KG1 (cell line): Measurements from ENCODE around the gene TMEM198.

ENCODE experiments used
- DNase-seq: peaks from one replicate; lab custom pipeline; 2025; lab: John Stamatoyannopoulos, UW

The TMEM198 gene, protein sequence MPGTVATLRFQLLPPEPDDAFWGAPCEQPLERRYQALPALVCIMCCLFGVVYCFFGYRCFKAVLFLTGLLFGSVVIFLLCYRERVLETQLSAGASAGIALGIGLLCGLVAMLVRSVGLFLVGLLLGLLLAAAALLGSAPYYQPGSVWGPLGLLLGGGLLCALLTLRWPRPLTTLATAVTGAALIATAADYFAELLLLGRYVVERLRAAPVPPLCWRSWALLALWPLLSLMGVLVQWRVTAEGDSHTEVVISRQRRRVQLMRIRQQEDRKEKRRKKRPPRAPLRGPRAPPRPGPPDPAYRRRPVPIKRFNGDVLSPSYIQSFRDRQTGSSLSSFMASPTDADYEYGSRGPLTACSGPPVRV

DNA sequence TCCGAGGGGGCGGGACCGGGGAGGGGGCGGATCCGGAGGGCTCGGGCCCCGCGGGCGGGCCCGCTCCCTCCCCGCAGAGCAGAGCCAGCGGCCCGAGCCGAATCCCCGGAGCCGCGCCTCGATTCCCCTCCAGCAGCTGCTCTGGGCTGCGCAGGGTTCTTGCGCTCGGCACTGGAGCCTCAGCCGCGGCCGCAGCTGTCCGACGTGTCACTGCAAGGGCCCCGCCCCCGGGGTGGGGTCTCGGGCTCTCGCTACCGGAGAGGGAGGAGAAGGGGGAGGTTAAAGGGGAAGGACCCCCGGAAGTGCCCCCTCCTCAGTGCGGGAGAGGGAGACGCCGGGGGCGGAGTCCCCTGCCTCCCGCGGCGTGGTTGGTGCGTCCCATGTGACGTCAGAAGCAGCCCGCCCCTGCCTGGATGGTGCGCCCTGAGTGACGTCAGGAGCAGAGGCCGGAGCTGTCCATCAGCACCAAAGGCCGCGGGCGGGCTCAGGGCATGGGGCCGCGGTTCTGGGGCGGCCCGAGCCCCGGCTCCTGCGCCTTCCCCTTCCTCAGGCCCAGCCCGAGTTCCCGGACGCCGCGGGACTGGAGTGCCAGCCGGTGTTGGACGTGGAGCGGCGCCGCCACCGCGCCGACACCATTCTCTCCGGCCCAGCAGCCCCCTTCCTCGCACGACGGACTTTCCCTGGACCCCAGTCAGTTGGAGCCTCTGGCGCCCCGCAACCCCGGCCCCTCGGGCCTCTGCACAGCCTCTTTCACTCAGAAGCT is at the start of gene TMEM198, which contains the start of gene CHPF:
Gene TMEM198, plus strand, starts transcription at position 433 of the 763 bp plus-strand sequence. CDS start 700 bp downstream, outside the sequence.
Gene CHPF, minus strand, starts transcription at position 214 of the 763 bp plus-strand sequence. CDS start 271 bp downstream, outside the sequence.
- DNase-seq: peak; percentile 58

DNA sequence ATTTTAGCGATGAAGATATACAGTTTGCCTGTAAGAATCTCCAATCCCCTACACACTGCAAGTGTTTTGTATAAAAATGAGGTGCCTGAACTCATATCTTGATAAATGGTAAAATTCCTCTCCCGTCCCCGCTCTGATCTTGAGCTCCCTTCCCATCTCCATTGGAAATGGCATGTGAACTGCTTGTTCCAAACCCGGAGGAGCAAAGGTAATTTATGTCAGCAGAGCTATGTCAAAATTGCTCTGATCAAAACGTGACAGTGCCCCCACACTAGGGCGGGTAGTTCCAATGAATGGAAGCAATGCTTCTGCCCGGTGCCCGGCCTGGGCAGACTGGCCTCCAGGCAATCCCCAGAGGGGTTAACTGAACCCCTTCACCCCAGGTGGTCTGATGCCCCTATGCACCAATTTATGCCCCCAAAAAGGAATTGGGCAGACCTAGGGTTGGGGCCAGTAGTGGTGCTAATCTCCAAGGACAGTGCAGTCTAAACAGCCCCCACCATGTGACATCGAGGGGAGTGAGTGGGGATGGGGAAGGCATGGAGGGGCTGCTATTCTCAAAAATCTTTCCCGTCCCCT is 48.8 kb upstream of the TMEM198 start:
- DNase-seq: no peak

DNA sequence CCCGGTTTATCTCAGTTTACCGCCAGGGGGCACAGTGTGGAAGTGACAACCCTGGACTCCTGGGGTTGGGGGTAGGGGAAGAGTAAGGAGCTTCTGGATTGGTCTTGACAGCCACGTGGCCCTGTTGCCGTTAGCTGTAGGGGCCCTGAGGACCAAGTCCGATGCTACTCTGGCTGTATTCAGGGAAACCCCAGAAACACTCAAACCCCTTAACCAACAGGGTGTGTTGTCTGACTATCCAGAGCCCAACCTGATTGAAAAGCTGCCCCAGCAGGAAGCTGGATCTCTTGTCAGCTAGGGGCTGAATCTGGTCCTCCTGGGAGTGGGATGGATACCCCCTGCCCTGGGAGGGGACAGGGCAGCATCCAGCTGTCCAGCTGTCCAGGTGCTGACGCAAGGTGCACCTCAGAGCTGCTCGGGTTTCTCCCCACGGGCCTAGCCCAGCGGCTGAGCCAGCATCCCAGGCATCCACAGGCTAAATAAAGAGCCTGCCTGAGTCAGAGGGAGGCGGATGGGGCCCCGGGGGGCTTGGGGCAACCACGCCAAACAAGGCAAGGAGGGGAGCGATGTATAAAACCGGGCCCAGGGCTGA is 48.2 kb upstream of the TMEM198 start:
- DNase-seq: no peak

DNA sequence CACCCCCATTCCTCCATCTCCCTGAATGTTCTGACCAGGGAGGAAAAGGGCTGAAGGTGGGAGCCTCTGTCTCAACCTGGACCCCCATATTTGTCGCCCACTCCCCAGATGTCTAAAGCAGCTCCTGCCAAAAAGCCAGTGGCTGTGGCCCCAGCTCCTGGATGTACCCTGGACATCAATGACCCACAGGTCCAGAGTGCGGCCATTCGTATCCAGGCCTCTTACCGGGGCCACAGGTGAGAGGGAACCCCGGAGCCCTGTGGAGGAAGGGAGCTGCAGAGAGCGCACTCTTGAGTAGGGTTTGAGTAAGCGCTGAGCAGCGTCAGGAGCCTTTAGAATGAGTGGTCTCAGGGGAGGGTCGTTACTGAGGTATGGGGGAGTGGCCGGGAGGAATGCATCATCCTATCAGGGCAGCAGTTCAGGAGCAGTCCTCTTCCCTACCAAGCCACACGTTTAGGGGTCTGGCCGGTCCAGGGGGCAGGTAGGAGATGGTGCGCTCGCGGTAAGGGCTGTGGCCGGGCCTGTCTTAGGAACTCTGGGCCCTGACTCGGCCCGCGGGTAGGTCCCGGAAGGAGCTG is 47.5 kb upstream of the TMEM198 start:
- DNase-seq: no peak

DNA sequence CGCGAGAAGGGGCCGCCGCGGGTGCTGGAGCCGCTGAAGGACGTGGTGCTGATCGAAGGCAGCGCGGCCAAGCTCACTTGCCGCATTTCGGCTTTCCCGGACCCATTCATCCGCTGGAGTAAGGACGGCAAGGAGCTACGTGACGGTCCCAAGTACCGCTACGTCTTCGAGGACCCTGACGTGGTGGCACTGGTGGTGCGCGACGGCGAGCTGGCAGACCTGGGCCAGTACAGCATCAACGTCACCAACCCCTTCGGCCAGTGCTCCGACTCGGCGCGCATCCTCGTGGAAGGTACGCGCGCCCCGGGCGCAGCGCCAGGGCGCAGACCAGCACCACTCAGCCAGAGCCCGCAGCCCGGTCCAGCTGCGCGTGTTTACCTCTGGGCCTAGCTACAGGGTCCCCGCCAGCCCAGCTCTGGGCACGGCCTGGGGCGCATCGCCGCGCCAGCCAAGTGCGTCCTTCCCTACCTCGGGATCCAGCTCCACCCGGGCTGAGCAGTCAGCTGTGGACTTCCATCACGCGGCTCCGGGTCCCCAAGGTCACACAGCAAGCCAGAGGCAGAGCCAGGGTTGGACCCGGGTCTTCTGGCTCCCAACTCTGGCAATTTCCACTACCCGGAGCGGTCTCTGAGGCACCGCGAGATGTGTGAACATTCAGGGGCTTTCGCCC is 46.9 kb upstream of the TMEM198 start:
- no peak for DNase-seq

DNA sequence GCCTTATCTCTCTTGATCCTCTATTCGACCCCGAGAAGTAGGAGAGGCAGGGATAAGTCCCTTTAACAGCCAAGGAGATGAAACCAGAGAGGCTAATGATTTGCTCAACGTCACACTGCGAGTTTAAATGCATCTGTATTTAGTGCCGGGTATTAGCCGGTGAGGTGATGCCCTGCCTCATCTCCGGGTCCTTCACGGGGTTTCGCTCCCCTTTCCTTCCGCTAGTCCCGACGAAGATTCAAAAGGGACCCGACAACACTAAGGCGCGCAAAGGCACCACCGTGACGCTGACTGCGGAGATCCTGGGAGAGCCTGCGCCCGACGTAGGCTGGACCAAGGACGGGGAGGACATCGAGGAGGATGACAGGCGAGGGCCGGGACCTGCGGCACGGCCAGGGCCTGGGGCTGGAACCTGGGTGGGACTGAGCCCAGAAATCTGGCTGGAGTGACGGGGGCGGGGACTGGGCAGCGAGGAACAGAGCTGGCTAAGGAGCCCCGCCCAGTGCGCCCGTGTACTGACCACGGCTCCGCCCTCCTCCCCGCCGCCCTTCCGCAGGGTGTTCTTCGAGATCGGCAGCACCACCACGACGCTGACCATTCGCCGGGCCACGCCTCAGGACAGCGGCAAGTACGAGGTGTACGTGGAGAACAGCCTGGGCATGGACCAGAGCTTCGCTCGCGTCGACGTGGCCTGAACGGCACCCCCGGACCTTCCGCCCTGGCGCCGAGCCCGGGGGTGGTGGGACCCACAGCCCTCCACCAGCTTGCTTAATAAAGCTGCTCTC is 46.1 kb upstream of the TMEM198 start:
- DNase-seq: no peak

DNA sequence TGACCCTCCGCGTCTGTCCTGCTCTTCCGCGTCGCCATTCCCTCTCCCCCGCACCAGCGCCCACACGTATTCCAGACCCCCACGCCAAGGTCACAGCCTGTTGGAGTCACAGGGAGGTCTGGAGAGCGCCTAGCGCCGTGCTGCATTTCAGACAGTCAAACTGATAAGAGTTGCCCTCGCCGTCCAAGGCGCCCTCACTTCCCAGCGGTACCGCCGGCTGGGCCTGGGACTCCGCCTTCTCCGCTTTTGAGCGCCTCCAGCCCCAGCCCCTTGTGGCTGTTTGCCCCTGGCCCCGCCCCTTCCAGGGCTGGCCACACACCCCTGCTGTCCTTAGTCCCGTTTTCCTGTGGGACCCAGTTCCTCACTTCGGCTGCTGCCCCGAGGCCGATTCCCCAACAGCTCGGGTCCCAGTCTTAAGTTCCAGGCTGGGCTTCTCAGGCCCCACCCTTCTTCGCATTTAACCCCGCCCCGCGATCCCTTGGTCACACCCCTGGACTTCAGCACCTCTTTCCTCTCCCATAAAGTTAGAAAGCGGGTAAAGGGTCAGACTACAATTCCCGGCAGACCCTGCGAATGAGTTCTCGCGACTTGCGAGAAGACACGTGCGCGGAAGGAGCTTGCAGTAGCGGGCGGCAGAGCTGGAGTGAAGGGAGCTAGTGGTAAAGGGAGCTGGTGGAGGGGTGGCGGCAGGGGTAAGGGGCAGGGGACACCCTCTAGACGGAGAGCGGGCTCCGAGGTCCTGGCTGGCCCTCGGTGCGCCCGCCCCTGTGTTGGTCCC is 45.4 kb upstream of the TMEM198 start, which contains the start of gene GMPPA:
Gene GMPPA, plus strand, starts transcription at position 612 of the 778 bp plus-strand sequence. CDS start 1,085 bp downstream, outside the sequence.
- peak; percentile 91 for DNase-seq

DNA sequence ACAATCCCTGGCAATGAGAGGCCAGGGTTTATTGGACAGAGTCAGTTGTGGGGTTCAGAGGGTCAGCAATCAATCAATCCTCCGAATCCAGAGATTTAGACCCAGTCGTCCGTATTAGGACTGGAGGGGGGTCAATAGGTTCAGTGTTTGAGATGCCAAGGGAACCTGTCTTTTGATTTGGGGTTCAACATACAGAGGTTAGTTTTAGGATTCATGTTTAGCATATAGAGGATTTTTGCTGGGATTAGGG is 44.8 kb upstream of the TMEM198 start:
- DNase-seq: no peak

DNA sequence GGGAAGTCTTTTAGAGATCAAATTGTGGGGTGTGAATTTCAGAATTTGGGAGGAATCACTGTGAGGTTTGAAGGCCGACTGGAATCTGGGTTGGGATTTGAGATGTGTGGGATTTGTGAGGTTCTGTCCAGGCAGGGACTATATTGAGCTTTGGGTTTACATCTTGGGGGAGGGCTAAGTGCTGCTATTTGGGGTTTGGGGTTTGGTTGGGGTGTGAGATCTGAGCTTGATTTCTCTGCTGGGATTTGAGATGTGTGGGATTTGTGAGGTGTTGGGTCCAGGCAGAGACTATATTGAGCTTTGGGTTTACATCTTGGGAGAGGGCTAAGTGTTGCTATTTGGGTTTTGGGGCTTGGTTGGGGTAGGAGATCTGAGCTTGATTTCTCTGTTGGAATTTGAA is 44.3 kb upstream of the TMEM198 start:
- no peak for DNase-seq

DNA sequence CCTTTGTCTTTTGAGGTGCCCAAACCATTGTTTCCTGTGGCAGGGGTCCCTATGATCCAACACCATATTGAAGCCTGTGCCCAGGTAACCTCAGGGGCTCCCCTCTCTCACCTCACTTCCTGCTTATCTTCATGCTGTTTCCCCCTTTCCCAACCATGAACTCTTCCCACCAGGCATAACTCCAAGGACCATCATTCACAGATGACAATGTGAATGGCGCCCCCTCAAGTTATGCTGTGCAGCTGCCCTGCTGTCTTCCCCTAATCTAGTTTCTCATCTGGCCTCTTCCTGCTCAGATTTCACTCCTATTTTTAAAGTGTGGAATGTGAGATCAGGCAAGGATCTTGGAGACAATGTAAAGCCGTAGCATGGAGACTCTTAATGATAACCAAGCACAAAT is 43.7 kb upstream of the TMEM198 start:
- DNase-seq: no peak

DNA sequence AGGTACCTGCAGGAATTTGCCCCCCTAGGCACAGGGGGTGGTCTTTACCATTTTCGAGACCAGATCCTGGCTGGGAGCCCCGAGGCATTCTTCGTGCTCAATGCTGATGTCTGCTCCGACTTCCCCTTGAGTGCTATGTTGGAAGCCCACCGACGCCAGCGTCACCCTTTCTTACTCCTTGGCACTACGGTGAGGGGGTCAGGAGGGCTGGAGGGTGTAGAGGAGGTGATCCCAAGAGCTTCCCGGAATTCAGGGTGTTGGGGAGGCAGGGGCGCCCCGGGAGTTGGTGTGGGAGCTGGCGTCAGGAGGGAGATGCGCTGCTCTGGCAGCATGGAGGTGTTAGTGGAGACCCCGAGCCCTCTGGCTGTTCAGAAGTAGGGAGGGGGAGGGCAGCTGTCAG is 42.0 kb upstream of the TMEM198 start:
- no peak for DNase-seq

DNA sequence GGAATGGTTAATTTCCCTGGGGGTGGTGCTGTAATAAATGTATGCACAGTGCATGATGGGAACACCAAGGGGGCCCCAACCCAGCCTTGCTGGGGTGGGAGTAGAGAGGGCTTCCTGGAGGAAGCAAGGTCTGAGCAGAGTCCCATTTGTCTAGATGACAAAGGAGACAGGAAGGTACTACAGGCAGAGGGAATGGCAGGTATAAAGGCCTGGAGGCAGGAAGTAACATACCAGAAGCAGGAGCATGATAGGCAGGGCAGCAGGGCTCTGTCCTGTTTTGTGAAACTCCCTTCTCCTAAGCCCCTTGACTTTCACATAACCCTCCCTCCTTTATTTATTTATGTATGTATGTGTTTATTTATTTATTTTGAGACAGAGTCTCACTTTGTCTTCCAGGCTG is 41.2 kb upstream of the TMEM198 start:
- DNase-seq: no peak

DNA sequence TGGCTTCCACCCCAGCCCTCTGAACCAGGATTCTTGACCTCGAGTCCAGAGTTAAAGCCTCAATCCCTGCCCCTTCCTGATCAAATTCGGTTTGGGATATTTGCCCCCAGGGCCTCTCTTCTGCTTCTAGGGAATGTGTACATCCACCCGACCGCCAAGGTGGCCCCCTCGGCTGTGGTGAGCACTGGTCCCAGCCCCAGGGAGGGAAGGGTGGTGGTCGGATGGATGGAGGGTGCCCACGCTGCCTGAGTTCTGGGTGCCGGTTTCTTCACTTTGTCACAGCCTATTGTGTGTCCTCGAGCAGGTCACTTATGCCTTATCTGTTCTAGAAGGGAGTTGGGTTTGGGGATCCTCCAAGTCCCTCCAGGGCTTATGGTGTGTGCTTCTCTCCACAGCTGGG is 38.2 kb upstream of the TMEM198 start:
- DNase-seq: no peak

DNA sequence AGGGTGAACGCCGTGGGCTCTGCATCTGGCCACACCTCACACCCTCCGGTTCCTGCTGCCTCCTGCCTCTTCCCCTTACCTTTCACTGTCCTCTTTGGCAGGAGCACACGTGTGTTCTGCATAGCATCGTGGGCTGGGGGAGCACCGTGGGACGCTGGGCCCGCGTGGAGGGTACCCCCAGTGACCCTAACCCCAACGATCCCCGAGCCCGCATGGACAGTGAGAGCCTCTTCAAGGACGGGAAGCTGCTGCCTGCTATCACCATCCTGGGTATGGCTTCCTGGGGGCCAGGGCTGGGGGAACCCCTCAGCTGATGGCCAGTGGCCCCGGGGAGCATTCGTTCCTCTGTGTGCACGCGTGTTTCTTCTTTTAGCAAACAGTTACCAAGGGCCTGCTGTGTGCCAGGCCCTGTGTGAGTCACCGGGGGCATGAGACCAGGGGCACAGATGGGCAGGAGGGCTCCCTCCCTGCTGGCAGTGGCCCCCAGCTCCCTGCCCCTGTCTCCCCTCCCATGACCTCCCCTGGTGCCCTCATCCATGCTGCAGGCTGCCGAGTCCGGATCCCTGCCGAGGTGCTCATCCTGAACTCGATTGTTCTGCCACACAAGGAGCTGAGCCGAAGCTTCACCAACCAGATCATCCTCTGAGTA is 37.6 kb upstream of the TMEM198 start:
- no peak for DNase-seq

DNA sequence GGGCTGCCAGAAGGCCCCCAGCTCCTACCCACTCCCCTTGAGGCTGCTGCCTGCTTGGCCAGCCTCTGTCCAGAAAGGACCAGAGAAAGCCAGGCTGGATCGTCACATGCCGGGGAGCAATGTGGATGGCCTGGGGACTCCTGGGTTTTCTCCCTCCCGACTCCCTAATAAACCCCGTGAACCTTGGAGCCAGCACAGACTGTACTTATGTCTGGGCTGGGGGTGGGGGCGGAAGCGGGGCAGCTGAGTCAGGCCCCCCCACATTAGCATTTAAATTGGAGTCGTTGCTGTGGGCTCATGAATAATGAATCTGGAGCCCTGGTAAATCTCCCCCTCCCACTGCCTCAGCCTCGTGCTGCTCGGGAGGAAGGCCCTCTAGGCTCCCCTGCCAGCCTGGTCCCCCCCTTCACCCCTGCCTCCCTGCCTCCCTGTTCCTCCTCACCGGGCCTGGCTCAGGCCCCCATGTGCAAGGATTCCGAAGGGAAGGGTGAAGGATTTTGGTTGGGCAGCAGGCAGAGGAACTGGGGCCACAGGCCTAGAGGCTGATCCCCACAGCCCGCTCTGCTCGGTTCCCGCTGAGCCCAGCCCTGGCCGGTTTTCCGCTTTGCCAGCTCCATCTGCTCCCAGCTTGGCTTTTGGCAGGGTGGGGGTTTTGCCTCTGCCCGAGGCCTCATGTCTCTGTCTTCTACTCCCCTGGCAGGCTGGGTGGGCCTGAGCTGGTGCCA is 36.9 kb upstream of the TMEM198 start:
- no peak for DNase-seq

DNA sequence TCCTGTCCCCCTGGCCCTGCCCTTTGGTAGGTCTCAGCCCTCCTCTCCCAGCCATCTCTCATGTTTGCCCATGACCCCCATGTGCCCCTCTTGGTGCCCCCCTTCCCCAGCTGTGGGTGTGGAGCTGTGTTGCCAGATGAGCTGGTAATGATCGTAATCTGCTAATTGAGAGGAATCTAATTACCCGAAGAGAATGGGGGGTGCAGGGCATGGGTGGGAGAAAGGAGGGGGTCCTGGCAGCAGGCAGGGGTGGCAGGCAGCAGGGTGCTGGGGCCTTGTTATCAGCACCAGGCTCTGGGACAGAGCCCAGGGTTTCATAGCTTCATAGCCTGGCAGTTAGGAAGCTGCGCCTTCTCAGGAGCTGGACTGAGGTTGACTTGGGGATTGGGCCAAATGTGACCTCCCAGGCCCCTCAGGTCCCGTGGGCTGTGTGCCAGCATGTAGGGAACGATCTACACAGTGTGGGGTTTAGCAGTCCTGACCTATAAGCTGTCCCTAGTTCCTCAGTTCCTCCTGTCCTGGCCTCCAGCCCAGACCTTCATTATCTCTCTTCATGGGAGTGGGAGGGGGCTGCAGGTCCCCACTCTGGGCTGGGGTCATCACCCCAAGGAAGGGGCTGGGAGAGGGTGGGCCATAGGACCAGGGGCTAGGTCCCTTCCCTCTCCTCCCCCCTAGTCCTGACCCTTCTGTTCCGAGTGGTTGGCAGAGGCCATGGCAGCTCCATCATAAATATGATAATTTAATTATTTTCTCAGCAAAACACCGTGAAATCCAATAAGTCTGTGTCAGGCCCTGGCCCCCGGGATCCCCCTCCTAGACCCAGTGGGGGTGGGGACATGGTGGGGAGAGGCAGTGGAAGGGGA is 36.0 kb upstream of the TMEM198 start:
- no peak for DNase-seq

DNA sequence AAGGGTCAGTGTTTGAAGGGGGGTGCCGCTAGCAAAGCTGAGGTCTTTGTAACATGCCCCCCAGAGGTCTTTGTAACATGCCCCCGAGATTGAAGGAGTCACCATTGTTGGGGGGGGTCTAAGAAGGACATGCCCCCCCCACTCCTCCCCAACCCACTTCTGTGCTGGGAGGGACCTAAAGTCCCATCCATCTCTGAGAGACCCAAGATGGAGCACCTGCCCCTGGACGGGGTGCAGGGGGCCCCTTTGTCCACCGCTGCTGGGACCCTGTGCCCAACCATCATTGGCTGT is 35.4 kb upstream of the TMEM198 start:
- DNase-seq: no peak
